DOHH2 (cell line): Measurements from ENCODE around the gene LHFPL5.

ENCODE experiments used
- H3F3A ChIP-seq: fragments of 200-600 bp; sonication (generic), shearing (Covaris generic); 2 replicates; pipeline ENCODE4 v1.6.0; 2016; ENCODE audit warnings: antibody characterized with exemption, mild to moderate bottlenecking; ENCODE audit not compliant: control insufficient read depth, insufficient read depth
- H3K27ac ChIP-seq: fragments of 200-600 bp; sonication (generic); 2 replicates; pipeline ENCODE4 v1.5.1; 2014; ENCODE audit warnings: low read depth, mild to moderate bottlenecking, low read length, moderate library complexity
- H3K27me3 ChIP-seq: fragments of 200-600 bp; sonication (generic); 2 replicates; pipeline ENCODE4 v1.6.1; 2014; ENCODE audit warnings: mild to moderate bottlenecking, low read length, mixed read lengths; ENCODE audit not compliant: control insufficient read depth
- H3K36me3 ChIP-seq: fragments of 200-600 bp; sonication (generic); 2 replicates; pipeline ENCODE4 v1.6.1; 2014; ENCODE audit warnings: mild to moderate bottlenecking, low read length, moderate library complexity, mixed read lengths; ENCODE audit not compliant: control insufficient read depth
- H3K4me1 ChIP-seq: fragments of 200-600 bp; sonication (generic); 2 replicates; pipeline ENCODE4 v1.6.1; 2014; ENCODE audit warnings: mild to moderate bottlenecking, low read length, mixed read lengths; ENCODE audit not compliant: control insufficient read depth
- H3K4me2 ChIP-seq: fragments of 200-600 bp; sonication (generic); 2 replicates; pipeline ENCODE4 v1.6.0; 2014; ENCODE audit warnings: mild to moderate bottlenecking, low read length, moderate library complexity
- H3K4me3 ChIP-seq: fragments of 200-600 bp; sonication (generic); 2 replicates; pipeline ENCODE4 v1.5.1; 2014; ENCODE audit warnings: mild to moderate bottlenecking, low read length, mixed read lengths
- H3K79me2 ChIP-seq: fragments of 200-600 bp; sonication (generic); 2 replicates; pipeline ENCODE4 v1.6.1; 2014; ENCODE audit warnings: mild to moderate bottlenecking, low read length, mixed read lengths; ENCODE audit not compliant: control insufficient read depth
- H3K9me2 ChIP-seq: fragments of 200-600 bp; sonication (generic); replicated peaks from 2 replicates; pipeline ENCODE4 v1.6.1; 2014; ENCODE audit warnings: mild to moderate bottlenecking, low read length, mixed read lengths; ENCODE audit not compliant: control insufficient read depth
- H3K9me3 ChIP-seq: fragments of 200-600 bp; sonication (generic); 2 replicates; pipeline ENCODE4 v1.6.1; 2014; ENCODE audit warnings: antibody characterized with exemption, low read length, mixed read lengths; ENCODE audit not compliant: control insufficient read depth, insufficient read depth
- H4K20me1 ChIP-seq: fragments of 200-600 bp; sonication (generic); 2 replicates; pipeline ENCODE4 v1.6.0; 2014; ENCODE audit warnings: low read depth, mild to moderate bottlenecking, antibody characterized with exemption, low read length, moderate library complexity; ENCODE audit not compliant: control insufficient read depth, insufficient read depth
- EZH2phosphoT487 ChIP-seq: fragments of 200-600 bp; sonication (generic); IDR thresholded peaks from 2 replicates; pipeline ENCODE4 v1.6.1; 2017; ENCODE audit warnings: borderline replicate concordance, mild to moderate bottlenecking, antibody characterized with exemption, low read length, moderate library complexity, mixed read lengths
- TF ChIP-seq, protein P1 (sequence below): fragments of 200-600 bp; sonication (generic); IDR thresholded peaks from one replicate; pipeline ENCODE4 v1.5.1; 2014; ENCODE audit warnings: antibody characterized with exemption, mild to moderate bottlenecking, low read depth, low read length; ENCODE audit not compliant: poor library complexity, severe bottlenecking

The LHFPL5 gene

DNA sequence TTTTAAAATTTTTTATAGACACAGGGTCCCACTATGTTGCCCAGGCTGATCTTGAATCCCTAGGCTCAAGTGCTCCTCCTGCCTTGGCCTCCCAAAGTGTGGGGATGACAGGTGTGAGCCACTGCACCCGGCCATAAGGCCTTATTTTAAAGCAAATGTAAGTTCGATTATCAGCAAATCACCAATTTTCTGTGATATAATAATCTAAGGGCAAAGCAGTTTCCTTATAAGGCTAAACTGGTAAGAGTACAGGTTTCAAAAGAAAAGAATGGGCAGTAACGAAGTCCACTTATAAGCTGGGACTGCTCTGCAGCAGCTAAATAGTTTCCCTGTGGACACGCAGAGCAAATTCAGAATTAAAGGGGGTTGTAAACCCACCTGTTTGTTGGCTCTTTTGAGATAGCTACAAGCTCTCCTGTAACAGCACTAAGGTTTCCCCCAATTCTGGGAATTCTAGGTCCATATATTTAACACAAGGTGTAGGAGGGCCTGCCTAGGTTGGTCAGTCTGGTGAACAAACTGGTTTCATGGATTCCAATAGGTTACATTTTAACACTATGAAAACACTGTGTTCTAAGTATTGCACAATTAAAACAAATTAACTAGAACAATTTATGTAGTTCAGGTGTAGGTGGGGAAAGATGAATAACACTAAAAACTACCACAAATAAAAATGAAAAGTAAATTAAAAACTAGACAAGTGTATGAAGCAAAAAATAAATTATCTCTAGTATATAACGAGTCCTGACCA, 26.3 kb downstream of the LHFPL5 start:
- Histone ChIP-seq H3K4me3 (no peak overlapping the region), H3K9me3 (no peaks in the 10 kb centered on the region), H3F3A (peaks cover 20% of the 10 kb centered on the region), H3K79me2 (no peaks in the 10 kb centered on the region), H3K36me3 (peaks cover 39% of the 10 kb centered on the region), H3K4me2 (no peak overlapping the region), H4K20me1 (no peaks in the 10 kb centered on the region), H3K27ac (no peak overlapping the region), H3K27me3 (no peaks in the 10 kb centered on the region), H3K9me2 (no peaks in the 10 kb centered on the region), H3K4me1 (no peaks in the 10 kb centered on the region)
- TF ChIP-seq EZH2phosphoT487 = no peak
- TF ChIP-seq, protein P1, sequence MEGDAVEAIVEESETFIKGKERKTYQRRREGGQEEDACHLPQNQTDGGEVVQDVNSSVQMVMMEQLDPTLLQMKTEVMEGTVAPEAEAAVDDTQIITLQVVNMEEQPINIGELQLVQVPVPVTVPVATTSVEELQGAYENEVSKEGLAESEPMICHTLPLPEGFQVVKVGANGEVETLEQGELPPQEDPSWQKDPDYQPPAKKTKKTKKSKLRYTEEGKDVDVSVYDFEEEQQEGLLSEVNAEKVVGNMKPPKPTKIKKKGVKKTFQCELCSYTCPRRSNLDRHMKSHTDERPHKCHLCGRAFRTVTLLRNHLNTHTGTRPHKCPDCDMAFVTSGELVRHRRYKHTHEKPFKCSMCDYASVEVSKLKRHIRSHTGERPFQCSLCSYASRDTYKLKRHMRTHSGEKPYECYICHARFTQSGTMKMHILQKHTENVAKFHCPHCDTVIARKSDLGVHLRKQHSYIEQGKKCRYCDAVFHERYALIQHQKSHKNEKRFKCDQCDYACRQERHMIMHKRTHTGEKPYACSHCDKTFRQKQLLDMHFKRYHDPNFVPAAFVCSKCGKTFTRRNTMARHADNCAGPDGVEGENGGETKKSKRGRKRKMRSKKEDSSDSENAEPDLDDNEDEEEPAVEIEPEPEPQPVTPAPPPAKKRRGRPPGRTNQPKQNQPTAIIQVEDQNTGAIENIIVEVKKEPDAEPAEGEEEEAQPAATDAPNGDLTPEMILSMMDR = no peak

DNA sequence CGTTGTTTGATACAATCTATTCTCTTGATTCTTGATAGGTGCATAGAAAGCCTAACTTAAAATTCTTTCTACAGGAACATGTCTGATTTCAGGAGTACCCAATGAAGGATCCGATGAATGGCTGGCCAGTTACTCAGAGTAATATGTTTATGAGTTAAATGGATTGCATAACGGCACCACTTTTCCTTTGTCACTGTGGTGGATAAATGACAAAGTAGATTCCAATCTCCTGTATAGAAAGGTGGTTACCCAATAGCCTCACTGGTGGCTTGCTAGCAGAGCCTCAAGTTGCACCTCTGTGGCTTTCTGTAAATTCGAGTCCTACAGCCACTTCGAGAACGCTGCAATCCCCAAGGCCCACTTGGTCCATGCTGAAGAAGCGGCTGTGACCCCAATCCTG, 28.4 kb downstream of the LHFPL5 start:
- no peaks in the 10 kb centered on the region for H3K9me3 ChIP-seq
- no peaks in the 10 kb centered on the region for H3K79me2 ChIP-seq
- no peaks in the 10 kb centered on the region for H4K20me1 ChIP-seq
- no peak for TF ChIP-seq EZH2phosphoT487
- TF ChIP-seq, protein P1 = no peak
- H3K36me3 ChIP-seq = peaks cover 54% of the 10 kb centered on the region
- peaks cover 20% of the 10 kb centered on the region for H3F3A ChIP-seq
- no peak overlapping the region for H3K27ac ChIP-seq
- no peaks in the 10 kb centered on the region for H3K4me1 ChIP-seq
- H3K27me3 ChIP-seq = no peaks in the 10 kb centered on the region
- no peak overlapping the region for H3K4me2 ChIP-seq
- H3K9me2 ChIP-seq = no peaks in the 10 kb centered on the region
- no peak overlapping the region for H3K4me3 ChIP-seq

DNA sequence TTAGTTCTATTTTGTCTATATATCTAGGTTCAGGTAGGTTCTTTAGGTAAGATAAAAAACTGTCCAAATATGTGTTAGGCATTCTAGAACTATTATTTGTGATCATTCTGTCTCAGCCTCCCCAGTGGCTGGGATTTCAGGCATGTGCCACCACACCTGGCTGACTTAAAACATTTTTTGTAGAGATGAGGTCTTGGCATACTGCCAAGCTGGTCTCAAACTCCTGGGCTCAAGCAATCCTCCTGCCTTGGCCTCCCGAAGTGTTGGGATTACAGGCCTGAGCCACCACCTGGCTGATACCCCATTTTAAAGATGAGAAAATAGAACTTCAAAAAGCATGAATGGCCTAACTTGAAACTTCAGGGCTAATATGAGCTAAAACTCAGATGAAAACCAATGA, 33.9 kb downstream of the LHFPL5 start:
- H4K20me1 ChIP-seq = no peaks in the 10 kb centered on the region
- H3K4me2 ChIP-seq = no peak overlapping the region
- H3K9me2 ChIP-seq = no peaks in the 10 kb centered on the region
- H3K27ac ChIP-seq = no peak overlapping the region
- no peaks in the 10 kb centered on the region for H3K27me3 ChIP-seq
- H3K36me3 ChIP-seq = peaks cover 75% of the 10 kb centered on the region
- 0 out of 2 replicates have a peak, but pooled peaks cover under 1% of the 10 kb centered on the region for H3F3A ChIP-seq
- no peak overlapping the region for H3K4me3 ChIP-seq
- no peaks in the 10 kb centered on the region for H3K4me1 ChIP-seq
- no peaks in the 10 kb centered on the region for H3K9me3 ChIP-seq
- no peaks in the 10 kb centered on the region for H3K79me2 ChIP-seq
- TF ChIP-seq, protein P1 = no peak
- no peak for TF ChIP-seq EZH2phosphoT487
